Gastrocnemius medialis (tissue), 4 donors: Measurements from ENCODE around the gene ABHD17B.

Experiments
- POLR2A ChIP-seq, 2 donors: fragments of 450-650 bp; IDR thresholded peaks; one replicate each; pipeline ENCODE4 v1.6.1; 2017; ENCODE audit warnings: antibody characterized with exemption in 2 of 2, mild to moderate bottlenecking in 2 of 2, moderate library complexity in 2 of 2
- TF ChIP-seq, protein P1 (sequence below), 5 experiments: fragments of 450-650 bp in 3 of 5; fragments of 200-600 bp in 2 of 5; sonication (generic) in 2 of 5; IDR thresholded peaks in 4 of 5; conservative IDR thresholded peaks in 1 of 5; 1 replicate in 4 of 5; 2 replicates in 1 of 5; pipeline ENCODE4 v1.5.1; 2016 to 2019; ENCODE audit warnings: antibody characterized with exemption in 5 of 5, mild to moderate bottlenecking in 3 of 5, moderate library complexity in 3 of 5

DNA sequence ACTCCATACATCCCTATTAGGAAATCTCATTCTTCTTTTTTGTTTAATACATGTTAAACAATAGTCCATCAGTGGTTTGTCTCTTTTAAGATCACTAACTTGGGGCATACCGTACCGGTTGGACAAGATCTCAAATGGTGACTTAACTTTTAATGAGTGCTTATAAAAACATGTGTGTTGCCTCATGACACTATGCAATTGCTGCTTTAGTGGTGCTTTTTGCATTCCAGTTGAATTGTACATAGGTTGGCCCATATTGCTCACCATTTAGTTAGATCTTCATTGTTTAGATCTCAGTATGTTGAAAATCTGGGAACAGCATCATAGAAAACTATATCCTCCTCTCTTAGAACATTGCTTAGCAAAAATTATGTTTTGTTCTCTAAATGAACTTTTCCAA is 18.2 kb upstream of the ABHD17B start:
- TF ChIP-seq POLR2A (IDR thresholded peaks at IDR 0.05), result no peak
- TF ChIP-seq, protein P1, sequence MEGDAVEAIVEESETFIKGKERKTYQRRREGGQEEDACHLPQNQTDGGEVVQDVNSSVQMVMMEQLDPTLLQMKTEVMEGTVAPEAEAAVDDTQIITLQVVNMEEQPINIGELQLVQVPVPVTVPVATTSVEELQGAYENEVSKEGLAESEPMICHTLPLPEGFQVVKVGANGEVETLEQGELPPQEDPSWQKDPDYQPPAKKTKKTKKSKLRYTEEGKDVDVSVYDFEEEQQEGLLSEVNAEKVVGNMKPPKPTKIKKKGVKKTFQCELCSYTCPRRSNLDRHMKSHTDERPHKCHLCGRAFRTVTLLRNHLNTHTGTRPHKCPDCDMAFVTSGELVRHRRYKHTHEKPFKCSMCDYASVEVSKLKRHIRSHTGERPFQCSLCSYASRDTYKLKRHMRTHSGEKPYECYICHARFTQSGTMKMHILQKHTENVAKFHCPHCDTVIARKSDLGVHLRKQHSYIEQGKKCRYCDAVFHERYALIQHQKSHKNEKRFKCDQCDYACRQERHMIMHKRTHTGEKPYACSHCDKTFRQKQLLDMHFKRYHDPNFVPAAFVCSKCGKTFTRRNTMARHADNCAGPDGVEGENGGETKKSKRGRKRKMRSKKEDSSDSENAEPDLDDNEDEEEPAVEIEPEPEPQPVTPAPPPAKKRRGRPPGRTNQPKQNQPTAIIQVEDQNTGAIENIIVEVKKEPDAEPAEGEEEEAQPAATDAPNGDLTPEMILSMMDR (IDR thresholded peaks at IDR 0.05 in 4 of 5, conservative IDR thresholded peaks at IDR 0.05 in 1 of 5), result no peak
